ENCODE results near the gene CPM.

DNA sequence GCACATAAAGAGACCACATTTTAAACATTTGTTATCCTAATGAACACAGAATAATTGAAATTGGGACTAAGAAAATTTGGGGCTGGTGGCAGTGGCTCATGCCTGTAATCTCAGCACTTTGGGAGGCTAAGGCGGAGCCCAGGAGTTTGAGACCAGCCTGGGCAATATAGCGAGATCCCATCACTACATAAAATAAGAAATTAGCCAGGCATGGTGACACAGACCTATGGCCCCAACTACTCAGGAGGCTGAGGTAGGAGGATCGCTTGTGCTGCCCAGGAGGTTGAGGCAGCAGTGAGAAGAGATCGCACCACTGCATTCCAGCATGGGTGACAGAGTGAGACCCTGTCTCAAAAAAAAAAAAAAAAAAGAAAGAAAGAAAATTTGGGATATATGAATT is 59.7 kb downstream of the CPM start:
- TF ChIP-seq, protein P1, sequence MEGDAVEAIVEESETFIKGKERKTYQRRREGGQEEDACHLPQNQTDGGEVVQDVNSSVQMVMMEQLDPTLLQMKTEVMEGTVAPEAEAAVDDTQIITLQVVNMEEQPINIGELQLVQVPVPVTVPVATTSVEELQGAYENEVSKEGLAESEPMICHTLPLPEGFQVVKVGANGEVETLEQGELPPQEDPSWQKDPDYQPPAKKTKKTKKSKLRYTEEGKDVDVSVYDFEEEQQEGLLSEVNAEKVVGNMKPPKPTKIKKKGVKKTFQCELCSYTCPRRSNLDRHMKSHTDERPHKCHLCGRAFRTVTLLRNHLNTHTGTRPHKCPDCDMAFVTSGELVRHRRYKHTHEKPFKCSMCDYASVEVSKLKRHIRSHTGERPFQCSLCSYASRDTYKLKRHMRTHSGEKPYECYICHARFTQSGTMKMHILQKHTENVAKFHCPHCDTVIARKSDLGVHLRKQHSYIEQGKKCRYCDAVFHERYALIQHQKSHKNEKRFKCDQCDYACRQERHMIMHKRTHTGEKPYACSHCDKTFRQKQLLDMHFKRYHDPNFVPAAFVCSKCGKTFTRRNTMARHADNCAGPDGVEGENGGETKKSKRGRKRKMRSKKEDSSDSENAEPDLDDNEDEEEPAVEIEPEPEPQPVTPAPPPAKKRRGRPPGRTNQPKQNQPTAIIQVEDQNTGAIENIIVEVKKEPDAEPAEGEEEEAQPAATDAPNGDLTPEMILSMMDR (IDR thresholded peaks at IDR 0.05; ENCODE audit: insufficient read depth, low read length, poor library complexity, severe bottlenecking) = no peak
- TF ChIP-seq EZH2phosphoT487 (conservative IDR thresholded peaks at IDR 0.05; ENCODE audit: low read length) = no peak

Measured in SU-DHL-6 (cell line).